ENCODE results near the gene CYP4F22. TPM values are rescaled to one million over a fixed set of nuclear protein-coding genes. Genes with fewer than 3 reads are reported as not detected.
"Not testable (repeated sequence)": the region's sequence is repeated elsewhere in the genome, so short reads cannot be mapped to it uniquely, and the experiment has no call there.

Gene CYP4F22
- total and polyA plus RNA-seq, 10 of the 15 experiments (the other 5 are each of a cell fraction or from before 2014, with no cell fraction given), result not detected

DNA sequence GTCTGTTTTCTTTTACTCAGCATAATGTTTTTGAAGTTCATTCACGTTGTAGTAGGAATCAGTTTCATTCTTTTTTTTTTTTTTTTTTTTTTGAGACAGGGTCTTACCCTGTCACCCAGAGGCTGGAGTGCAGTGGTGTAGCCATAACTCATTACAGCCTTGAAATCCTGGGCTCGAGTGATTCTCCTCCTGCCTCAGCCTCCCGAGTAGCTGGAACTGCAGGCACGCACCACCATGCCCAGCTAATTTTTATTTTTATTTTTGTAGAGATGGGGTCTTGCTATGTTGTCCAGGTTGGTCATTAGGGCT, 25.2 kb downstream of the CYP4F22 start:
- H3K36me3 ChIP-seq (ENCODE audit: control insufficient read depth in 2 of 2, insufficient read depth in 2 of 2, low read length in 1 of 2); FAIRE-seq; H4K20me1 ChIP-seq (ENCODE audit: control insufficient read depth, insufficient read depth); H3K79me2 ChIP-seq (ENCODE audit: control insufficient read depth, insufficient read depth, low read length); H3K9me3 ChIP-seq (replicated peaks; ENCODE audit: control insufficient read depth, insufficient read depth, low read length); intact Hi-C loops (cut with micrococcal nuclease; ENCODE audit: unreplicated experiment); RAD21 ChIA-PET (ENCODE audit: unreplicated experiment); ATAC-seq; H2AFZ ChIP-seq (ENCODE audit: control insufficient read depth, low read depth, low read length); DNase-seq (ENCODE audit: low read depth, low spot score); BruUV-seq (replicated peaks); CTCF ChIA-PET; H3K27me3 ChIP-seq (replicated peaks in 1 of 2; ENCODE audit: control insufficient read depth in 2 of 2, insufficient read depth in 2 of 2, low read length in 1 of 2); H3K4me3 ChIP-seq; POLR2A ChIA-PET; H3K27ac ChIP-seq (ENCODE audit: control insufficient read depth, insufficient read depth); H3K4me1 ChIP-seq (ENCODE audit: control insufficient read depth, insufficient read depth, low read length); SMC1A ChIA-PET (ENCODE audit: uncharacterized antibody, unreplicated experiment); in situ Hi-C loops (cut with MboI); H3K9ac ChIP-seq (ENCODE audit: control insufficient read depth, insufficient read depth, low read length); H3K4me2 ChIP-seq (ENCODE audit: control insufficient read depth, insufficient read depth): not testable (repeated sequence)
- 8% methylated on average over 4 of the region's 4 CpGs for WGBS (ENCODE audit: insufficient coverage, insufficient replicate concordance, low lambda C conversion rate, missing lambda C conversion rate)

DNA sequence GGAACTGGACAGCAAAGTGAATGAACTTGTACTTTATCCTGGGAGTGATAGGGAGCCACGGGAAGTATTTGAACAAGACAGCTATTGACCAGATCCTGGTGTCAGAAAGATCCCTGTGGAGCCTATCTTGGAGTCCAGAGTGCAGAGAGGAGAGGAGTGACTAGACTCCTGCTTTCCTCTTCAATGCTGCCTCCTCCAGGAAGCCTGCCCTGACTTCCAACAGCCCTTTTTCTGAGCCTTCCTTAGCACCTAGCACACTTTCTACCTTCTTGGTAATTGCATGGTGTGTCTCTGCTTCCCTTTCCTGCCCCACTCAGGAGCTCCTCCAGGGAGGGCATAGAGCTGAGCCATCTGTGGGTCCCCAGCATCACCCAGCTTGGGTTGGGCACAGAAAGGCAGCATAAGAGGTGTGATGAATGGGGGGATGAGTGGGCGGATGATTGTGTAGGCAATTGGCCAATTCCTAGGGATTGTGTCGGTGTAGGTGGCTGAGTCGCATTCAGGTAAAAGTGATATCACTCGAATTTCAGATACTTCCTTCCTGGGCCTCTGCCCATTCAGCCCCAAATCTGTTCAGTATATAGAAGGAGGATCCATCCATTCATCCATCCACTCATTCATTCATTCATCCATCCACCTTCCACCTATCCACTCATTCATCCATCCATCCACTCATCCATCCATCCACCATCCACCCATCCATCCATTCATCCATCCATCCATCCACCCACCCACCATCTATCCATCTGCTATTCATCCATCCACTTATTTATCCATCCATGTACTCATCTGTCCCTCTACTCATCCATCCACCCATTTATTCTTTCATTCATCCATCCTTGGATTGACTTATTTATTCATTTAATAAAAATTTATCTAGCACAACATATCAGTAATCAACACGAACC, 26.9 kb downstream of the CYP4F22 start:
- Histone ChIP-seq H3K4me1 (ENCODE audit: control insufficient read depth, insufficient read depth, low read length) (peaks cover 5% of the 10 kb centered on the region), H3K4me3 (no peak overlapping the region), H3K36me3 (ENCODE audit: control insufficient read depth in 2 of 2, insufficient read depth in 2 of 2, low read length in 1 of 2) (no peaks in the 10 kb centered on the region), H2AFZ (ENCODE audit: control insufficient read depth, low read depth, low read length) (no peak overlapping the region), H3K27ac (ENCODE audit: control insufficient read depth, insufficient read depth) (no peak overlapping the region), H3K79me2 (ENCODE audit: control insufficient read depth, insufficient read depth, low read length) (no peaks in the 10 kb centered on the region), H3K27me3 (replicated peaks in 1 of 2; ENCODE audit: control insufficient read depth in 2 of 2, insufficient read depth in 2 of 2, low read length in 1 of 2) (no peaks in the 10 kb centered on the region; a peak in 1 of 4 replicates), H3K4me2 (ENCODE audit: control insufficient read depth, insufficient read depth) (no peak overlapping the region), H3K9ac (ENCODE audit: control insufficient read depth, insufficient read depth, low read length) (no peak overlapping the region), H4K20me1 (ENCODE audit: control insufficient read depth, insufficient read depth) (no peaks in the 10 kb centered on the region), H3K9me3 (replicated peaks; ENCODE audit: control insufficient read depth, insufficient read depth, low read length) (no peaks in the 10 kb centered on the region; the same call in 2 of the 3 replicates)
- ChIA-PET RAD21 (ENCODE audit: unreplicated experiment) (no interaction called here), CTCF (no interaction called here), SMC1A (ENCODE audit: uncharacterized antibody, unreplicated experiment) (no interaction called here), POLR2A (interaction anchor here (0.5 kb wide), 1 partner anchor 401 kb away, joined by 7 read pairs; no protein-coding TSS in a partner anchor)
- intact Hi-C loops (cut with micrococcal nuclease; ENCODE audit: unreplicated experiment), result no loop called here
- no peak for TF ChIP-seq ASH2L (IDR thresholded peaks at IDR 0.05; ENCODE audit: borderline replicate concordance, low read depth)
- TF ChIP-seq, protein P1, sequence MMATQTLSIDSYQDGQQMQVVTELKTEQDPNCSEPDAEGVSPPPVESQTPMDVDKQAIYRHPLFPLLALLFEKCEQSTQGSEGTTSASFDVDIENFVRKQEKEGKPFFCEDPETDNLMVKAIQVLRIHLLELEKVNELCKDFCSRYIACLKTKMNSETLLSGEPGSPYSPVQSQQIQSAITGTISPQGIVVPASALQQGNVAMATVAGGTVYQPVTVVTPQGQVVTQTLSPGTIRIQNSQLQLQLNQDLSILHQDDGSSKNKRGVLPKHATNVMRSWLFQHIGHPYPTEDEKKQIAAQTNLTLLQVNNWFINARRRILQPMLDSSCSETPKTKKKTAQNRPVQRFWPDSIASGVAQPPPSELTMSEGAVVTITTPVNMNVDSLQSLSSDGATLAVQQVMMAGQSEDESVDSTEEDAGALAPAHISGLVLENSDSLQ (IDR thresholded peaks at IDR 0.05), result no peak
- TF ChIP-seq, protein P2, sequence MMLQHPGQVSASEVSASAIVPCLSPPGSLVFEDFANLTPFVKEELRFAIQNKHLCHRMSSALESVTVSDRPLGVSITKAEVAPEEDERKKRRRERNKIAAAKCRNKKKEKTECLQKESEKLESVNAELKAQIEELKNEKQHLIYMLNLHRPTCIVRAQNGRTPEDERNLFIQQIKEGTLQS (IDR thresholded peaks at IDR 0.05; ENCODE audit: borderline replicate concordance, extremely low read depth, low read depth, low read length), result no peak
- TF ChIP-seq, protein P3, sequence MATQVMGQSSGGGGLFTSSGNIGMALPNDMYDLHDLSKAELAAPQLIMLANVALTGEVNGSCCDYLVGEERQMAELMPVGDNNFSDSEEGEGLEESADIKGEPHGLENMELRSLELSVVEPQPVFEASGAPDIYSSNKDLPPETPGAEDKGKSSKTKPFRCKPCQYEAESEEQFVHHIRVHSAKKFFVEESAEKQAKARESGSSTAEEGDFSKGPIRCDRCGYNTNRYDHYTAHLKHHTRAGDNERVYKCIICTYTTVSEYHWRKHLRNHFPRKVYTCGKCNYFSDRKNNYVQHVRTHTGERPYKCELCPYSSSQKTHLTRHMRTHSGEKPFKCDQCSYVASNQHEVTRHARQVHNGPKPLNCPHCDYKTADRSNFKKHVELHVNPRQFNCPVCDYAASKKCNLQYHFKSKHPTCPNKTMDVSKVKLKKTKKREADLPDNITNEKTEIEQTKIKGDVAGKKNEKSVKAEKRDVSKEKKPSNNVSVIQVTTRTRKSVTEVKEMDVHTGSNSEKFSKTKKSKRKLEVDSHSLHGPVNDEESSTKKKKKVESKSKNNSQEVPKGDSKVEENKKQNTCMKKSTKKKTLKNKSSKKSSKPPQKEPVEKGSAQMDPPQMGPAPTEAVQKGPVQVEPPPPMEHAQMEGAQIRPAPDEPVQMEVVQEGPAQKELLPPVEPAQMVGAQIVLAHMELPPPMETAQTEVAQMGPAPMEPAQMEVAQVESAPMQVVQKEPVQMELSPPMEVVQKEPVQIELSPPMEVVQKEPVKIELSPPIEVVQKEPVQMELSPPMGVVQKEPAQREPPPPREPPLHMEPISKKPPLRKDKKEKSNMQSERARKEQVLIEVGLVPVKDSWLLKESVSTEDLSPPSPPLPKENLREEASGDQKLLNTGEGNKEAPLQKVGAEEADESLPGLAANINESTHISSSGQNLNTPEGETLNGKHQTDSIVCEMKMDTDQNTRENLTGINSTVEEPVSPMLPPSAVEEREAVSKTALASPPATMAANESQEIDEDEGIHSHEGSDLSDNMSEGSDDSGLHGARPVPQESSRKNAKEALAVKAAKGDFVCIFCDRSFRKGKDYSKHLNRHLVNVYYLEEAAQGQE (IDR thresholded peaks at IDR 0.05; ENCODE audit: low read depth, low read length), result no peak
- TF ChIP-seq, protein P4, sequence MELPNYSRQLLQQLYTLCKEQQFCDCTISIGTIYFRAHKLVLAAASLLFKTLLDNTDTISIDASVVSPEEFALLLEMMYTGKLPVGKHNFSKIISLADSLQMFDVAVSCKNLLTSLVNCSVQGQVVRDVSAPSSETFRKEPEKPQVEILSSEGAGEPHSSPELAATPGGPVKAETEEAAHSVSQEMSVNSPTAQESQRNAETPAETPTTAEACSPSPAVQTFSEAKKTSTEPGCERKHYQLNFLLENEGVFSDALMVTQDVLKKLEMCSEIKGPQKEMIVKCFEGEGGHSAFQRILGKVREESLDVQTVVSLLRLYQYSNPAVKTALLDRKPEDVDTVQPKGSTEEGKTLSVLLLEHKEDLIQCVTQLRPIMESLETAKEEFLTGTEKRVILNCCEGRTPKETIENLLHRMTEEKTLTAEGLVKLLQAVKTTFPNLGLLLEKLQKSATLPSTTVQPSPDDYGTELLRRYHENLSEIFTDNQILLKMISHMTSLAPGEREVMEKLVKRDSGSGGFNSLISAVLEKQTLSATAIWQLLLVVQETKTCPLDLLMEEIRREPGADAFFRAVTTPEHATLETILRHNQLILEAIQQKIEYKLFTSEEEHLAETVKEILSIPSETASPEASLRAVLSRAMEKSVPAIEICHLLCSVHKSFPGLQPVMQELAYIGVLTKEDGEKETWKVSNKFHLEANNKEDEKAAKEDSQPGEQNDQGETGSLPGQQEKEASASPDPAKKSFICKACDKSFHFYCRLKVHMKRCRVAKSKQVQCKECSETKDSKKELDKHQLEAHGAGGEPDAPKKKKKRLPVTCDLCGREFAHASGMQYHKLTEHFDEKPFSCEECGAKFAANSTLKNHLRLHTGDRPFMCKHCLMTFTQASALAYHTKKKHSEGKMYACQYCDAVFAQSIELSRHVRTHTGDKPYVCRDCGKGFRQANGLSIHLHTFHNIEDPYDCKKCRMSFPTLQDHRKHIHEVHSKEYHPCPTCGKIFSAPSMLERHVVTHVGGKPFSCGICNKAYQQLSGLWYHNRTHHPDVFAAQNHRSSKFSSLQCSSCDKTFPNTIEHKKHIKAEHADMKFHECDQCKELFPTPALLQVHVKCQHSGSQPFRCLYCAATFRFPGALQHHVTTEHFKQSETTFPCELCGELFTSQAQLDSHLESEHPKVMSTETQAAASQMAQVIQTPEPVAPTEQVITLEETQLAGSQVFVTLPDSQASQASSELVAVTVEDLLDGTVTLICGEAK (IDR thresholded peaks at IDR 0.05; ENCODE audit: borderline replicate concordance), result no peak
- ATAC-seq (no peak), DNase-seq (ENCODE audit: low read depth, low spot score) (no peak), FAIRE-seq (no peak)
- in situ Hi-C loops (cut with MboI), result no loop called here
- no TSS peak for BruUV-seq (replicated peaks)
- 23% methylated on average over 6 of the region's 6 CpGs for WGBS (ENCODE audit: insufficient coverage, insufficient replicate concordance, low lambda C conversion rate, missing lambda C conversion rate)

All from GM12878 (cell line).